GM12878 (cell line): ENCODE data around the gene NUMB.

Experiments
- BCLAF1 ChIP-seq: fragments of 450-650 bp; IDR thresholded peaks from 2 replicates; pipeline ENCODE4 v1.6.1; 2017; ENCODE audit warnings: antibody characterized with exemption, mild to moderate bottlenecking, moderate library complexity
- CTCF ChIP-seq, 3 experiments: IDR thresholded peaks in 2 of 3; conservative IDR thresholded peaks in 1 of 3; 2 replicates each; pipeline ENCODE4 v1.5.1; 2011; ENCODE audit warnings: low read depth in 3 of 3, low read length in 3 of 3, mild to moderate bottlenecking in 3 of 3, control low read depth in 2 of 3, moderate library complexity in 2 of 3, inconsistent platforms in 1 of 3, mixed read lengths in 1 of 3; ENCODE audit not compliant: control insufficient read depth in 2 of 3, insufficient read depth in 1 of 3; ENCODE audit errors: extremely low read depth in 1 of 3
- EP300 ChIP-seq, 2 experiments: fragments of 150-350 bp in 1 of 2; IDR thresholded peaks; 2 replicates each; pipeline ENCODE4 v1.6.1; 2011 to 2012; ENCODE audit warnings: low read depth in 2 of 2, low read length in 2 of 2, borderline replicate concordance in 1 of 2, improper control_type of control experiment in 1 of 2, inconsistent platforms in 1 of 2; ENCODE audit not compliant: control insufficient read depth in 1 of 2
- GABPA ChIP-seq: IDR thresholded peaks from 2 replicates; pipeline ENCODE4 v1.6.1; 2014; ENCODE audit warnings: antibody characterized with exemption, low read depth, mild to moderate bottlenecking, inconsistent platforms
- HDAC2 ChIP-seq: fragments of 200-600 bp; sonication (generic); IDR thresholded peaks from 2 replicates; pipeline ENCODE4 v1.6.1; 2017
- MAX ChIP-seq: IDR thresholded peaks from 2 replicates; pipeline ENCODE4 v1.6.1; 2012; ENCODE audit warnings: low read depth, low read length, improper control_type of control experiment
- POLR2A ChIP-seq: IDR thresholded peaks from 2 replicates; pipeline ENCODE4 v1.6.1; 2011; ENCODE audit warnings: low read depth, mild to moderate bottlenecking, low read length
- SIN3A ChIP-seq: IDR thresholded peaks from 2 replicates; pipeline ENCODE4 v1.6.1; 2012; ENCODE audit warnings: low read depth, low read length, improper control_type of control experiment
- SKIL ChIP-seq: fragments of 450-650 bp; IDR thresholded peaks from 2 replicates; pipeline ENCODE4 v1.6.1; 2017; ENCODE audit warnings: mild to moderate bottlenecking, low read depth, inconsistent platforms; ENCODE audit not compliant: poor library complexity, severe bottlenecking
- SREBF2 ChIP-seq: IDR thresholded peaks from 2 replicates; pipeline ENCODE4 v1.6.1; 2012; ENCODE audit warnings: mild to moderate bottlenecking, low read length
- ZNF384 ChIP-seq: IDR thresholded peaks from 2 replicates; pipeline ENCODE4 v1.6.1; 2012; ENCODE audit warnings: low read depth, mild to moderate bottlenecking, low read length, improper control_type of control experiment, borderline replicate concordance
- ZNF687 ChIP-seq: fragments of 450-650 bp; IDR thresholded peaks from 2 replicates; pipeline ENCODE4 v1.6.1; 2017; ENCODE audit warnings: mild to moderate bottlenecking, moderate library complexity

- TF ChIP-seq HDAC2, result no peak
- no peak for TF ChIP-seq GABPA
- no peak for TF ChIP-seq SIN3A
- no peak for TF ChIP-seq BCLAF1
- TF ChIP-seq MAX, result no peak
- TF ChIP-seq SREBF2, result no peak
- TF ChIP-seq POLR2A, result no peak
- no peak for TF ChIP-seq ZNF384
- TF ChIP-seq SKIL, result no peak
- TF ChIP-seq EP300 (IDR thresholded peaks at IDR 0.05; ENCODE audit: borderline replicate concordance in 1 of 2, control insufficient read depth in 1 of 2, low read depth in 2 of 2, low read length in 2 of 2), result no peak
- TF ChIP-seq ZNF687, result no peak
- no peak for TF ChIP-seq CTCF (IDR thresholded peaks at IDR 0.05 in 2 of 3, conservative IDR thresholded peaks at IDR 0.05 in 1 of 3; ENCODE audit: control insufficient read depth in 2 of 3, extremely low read depth in 1 of 3, insufficient read depth in 1 of 3, low read depth in 3 of 3, low read length in 3 of 3)
These were observed 88.9 kb downstream of the NUMB start for GRCh38 chr14:73369428-73369827.
